ENCODE measurements around the gene NUDT11.
"Not testable (repeated sequence)": the region's sequence is repeated elsewhere in the genome, so short reads cannot be mapped to it uniquely, and the experiment has no call there.

Gene NUDT11

GRCh38 chrX:51484616-51485015 lies 11.8 kb downstream of the NUDT11 start:
- no peak for DNase-seq (ENCODE audit: low read depth)
- no peak overlapping the region for H3K4me3 ChIP-seq (ENCODE audit: low read depth, low read length)
- TF ChIP-seq, protein P1, sequence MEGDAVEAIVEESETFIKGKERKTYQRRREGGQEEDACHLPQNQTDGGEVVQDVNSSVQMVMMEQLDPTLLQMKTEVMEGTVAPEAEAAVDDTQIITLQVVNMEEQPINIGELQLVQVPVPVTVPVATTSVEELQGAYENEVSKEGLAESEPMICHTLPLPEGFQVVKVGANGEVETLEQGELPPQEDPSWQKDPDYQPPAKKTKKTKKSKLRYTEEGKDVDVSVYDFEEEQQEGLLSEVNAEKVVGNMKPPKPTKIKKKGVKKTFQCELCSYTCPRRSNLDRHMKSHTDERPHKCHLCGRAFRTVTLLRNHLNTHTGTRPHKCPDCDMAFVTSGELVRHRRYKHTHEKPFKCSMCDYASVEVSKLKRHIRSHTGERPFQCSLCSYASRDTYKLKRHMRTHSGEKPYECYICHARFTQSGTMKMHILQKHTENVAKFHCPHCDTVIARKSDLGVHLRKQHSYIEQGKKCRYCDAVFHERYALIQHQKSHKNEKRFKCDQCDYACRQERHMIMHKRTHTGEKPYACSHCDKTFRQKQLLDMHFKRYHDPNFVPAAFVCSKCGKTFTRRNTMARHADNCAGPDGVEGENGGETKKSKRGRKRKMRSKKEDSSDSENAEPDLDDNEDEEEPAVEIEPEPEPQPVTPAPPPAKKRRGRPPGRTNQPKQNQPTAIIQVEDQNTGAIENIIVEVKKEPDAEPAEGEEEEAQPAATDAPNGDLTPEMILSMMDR (IDR thresholded peaks at IDR 0.05; ENCODE audit: insufficient read depth, low read depth, low read length, missing control alignments) = no peak

DNA sequence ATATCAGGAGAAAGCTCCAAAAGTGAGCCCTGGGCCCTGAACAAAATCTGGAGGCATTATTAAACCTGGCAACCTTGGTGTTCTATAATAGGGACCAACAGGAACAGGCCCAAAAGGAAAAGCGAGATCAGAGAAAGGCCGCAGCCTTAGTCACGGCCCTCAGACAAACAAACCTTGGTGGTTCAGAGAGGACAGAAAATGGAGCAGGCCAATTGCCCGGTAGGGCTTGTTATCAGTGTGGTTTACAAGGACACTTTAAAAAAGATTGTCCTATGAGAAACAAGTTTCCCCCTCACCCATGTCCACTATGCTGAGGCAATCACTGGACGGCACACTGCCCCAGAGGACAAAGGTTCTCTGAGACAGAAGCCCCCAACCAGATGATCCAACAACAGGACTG lies 14.0 kb downstream of the NUDT11 start:
- not testable (repeated sequence) for DNase-seq (ENCODE audit: low read depth); H3K4me3 ChIP-seq (ENCODE audit: low read depth, low read length)

- TF ChIP-seq, protein P1 (IDR thresholded peaks at IDR 0.05; ENCODE audit: insufficient read depth, low read depth, low read length, missing control alignments) = no peak
- no peak for DNase-seq (ENCODE audit: low read depth)
- H3K4me3 ChIP-seq (ENCODE audit: low read depth, low read length) = no peak overlapping the region
Observed at GRCh38 chrX:51476930-51477329, 19.5 kb downstream of the NUDT11 start.

DNA sequence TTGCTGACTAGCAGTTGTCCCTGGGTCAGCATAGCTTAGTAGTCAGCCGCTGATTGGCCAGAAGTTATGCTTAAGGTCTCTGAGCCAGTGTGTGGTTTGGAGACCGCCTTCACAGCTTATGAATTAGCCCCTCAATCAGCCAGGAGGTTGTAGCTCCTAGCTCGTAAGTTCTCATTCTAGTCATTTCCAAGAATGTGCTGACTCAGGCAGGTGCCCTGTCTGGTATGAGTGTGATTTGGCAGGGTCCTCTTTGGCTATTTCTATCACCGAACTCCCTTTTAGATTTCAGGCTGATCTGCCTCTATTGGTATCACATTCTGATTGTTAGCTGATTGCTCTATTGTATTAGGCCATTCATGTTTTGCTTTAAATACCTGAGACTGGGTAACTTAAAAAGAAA lies 33.1 kb downstream of the NUDT11 start:
- no peak for DNase-seq (ENCODE audit: low read depth)
- TF ChIP-seq, protein P1 (IDR thresholded peaks at IDR 0.05; ENCODE audit: insufficient read depth, low read depth, low read length, missing control alignments) = no peak
- H3K4me3 ChIP-seq (ENCODE audit: low read depth, low read length) = no peak overlapping the region

- no peak overlapping the region for H3K4me3 ChIP-seq (ENCODE audit: low read depth, low read length)
- TF ChIP-seq, protein P1 (IDR thresholded peaks at IDR 0.05; ENCODE audit: insufficient read depth, low read depth, low read length, missing control alignments) = peak; percentile 57
- DNase-seq (ENCODE audit: low read depth) = peak; percentile 36
Observed at GRCh38 chrX:51461053-51462044, 35.0 kb downstream of the NUDT11 start.

DNA sequence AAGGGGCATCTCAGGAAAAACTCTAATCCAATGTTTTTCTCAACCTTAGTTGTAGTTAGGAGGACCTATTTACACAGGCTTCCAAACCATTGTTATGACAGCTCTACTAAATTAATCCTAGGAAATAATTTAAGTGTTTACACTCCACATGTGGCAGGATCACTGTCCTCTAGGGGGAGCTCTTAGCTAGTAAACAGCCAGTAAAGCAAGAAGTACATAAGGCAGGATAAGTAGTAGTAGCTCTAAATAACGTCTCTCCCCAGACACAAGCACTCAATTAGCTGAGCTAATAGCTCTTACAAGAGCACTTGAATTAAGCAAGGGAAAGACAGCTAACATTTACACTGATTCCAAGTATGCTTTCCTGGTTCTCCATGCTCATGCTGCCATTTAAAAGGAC lies 37.3 kb downstream of the NUDT11 start:
- DNase-seq (ENCODE audit: low read depth) = peak; percentile 39
- TF ChIP-seq, protein P1 (IDR thresholded peaks at IDR 0.05; ENCODE audit: insufficient read depth, low read depth, low read length, missing control alignments) = peak; percentile 23
- no peak overlapping the region for H3K4me3 ChIP-seq (ENCODE audit: low read depth, low read length)

- TF ChIP-seq, protein P1 (IDR thresholded peaks at IDR 0.05; ENCODE audit: insufficient read depth, low read depth, low read length, missing control alignments) = no peak
- DNase-seq (ENCODE audit: low read depth) = no peak
- no peak overlapping the region for H3K4me3 ChIP-seq (ENCODE audit: low read depth, low read length)
Observed at GRCh38 chrX:51456814-51457213, 39.6 kb downstream of the NUDT11 start.

Measured in GM12865 (cell line).